A549 (cell line): Measurements from ENCODE around the gene OR8B8. TPM values are rescaled to one million over a fixed set of nuclear protein-coding genes. Genes with fewer than 3 reads are reported as not detected.

ENCODE experiments used
- ATAC-seq, 2 experiments: fragments of 200-7000 bp in 1 of 2; fragments of >200 bp in 1 of 2; cut with Nextera tagmentation in 1 of 2; cut with Tn5 transposase in 1 of 2; 3 replicates each; pipeline versions ENCODE4 v1.8.0 to v1.9.1; 2018 to 2020; ENCODE audit warnings: mild to moderate bottlenecking in 1 of 2, moderate library complexity in 1 of 2
- CTCF ChIA-PET: fragments of 300-600 bp; sonication (Branson Sonifier 250); formaldehyde crosslinking; extraction: SDS; loops from one replicate; lab custom pipeline; 2021; ENCODE audit warnings: antibody characterized with exemption, inconsistent platforms; lab: Yijun Ruan, JAX
- POLR2A ChIA-PET: fragments of 350-600 bp; formaldehyde crosslinking; extraction: SDS; loops from one replicate; lab custom pipeline; 2021; ENCODE audit warnings: antibody characterized with exemption, inconsistent platforms; lab: Yijun Ruan, JAX
- DNase-seq, 2 experiments: peaks; one replicate each; pipeline versions ENCODE4 v3.0.0 to v3.0.0-alpha.2; 2011 to 2016; ENCODE audit warnings: low read depth in 1 of 2, low spot score in 1 of 2
- FAIRE-seq: peaks from 2 replicates; lab custom pipeline; 2011; peaks lifted over from hg19 to GRCh38; lab: Jason Lieb, UNC
- H3K27ac ChIP-seq, 2 experiments: fragments of >200 bp; sonication (Bioruptor Twin); formaldehyde crosslinking; 3 replicates each; pipeline ENCODE4 v1.5.1; 2016 to 2017
- H3K4me1 ChIP-seq: fragments of >200 bp; sonication (Bioruptor Twin); formaldehyde crosslinking; 3 replicates; pipeline ENCODE4 v1.6.1; 2016
- H3K4me2 ChIP-seq: fragments of >200 bp; sonication (Bioruptor Twin); formaldehyde crosslinking; 3 replicates; pipeline ENCODE4 v1.6.1; 2016
- H3K4me3 ChIP-seq: fragments of >200 bp; sonication (Bioruptor Twin); formaldehyde crosslinking; 3 replicates; pipeline ENCODE4 v1.5.1; 2016
- H3K9me3 ChIP-seq: fragments of >200 bp; sonication (Bioruptor Twin); formaldehyde crosslinking; 3 replicates; pipeline ENCODE4 v1.6.1; 2016
- ATOH8 ChIP-seq: fragments of 250-450 bp; sonication (Bioruptor Pico); IDR thresholded peaks from 2 replicates; pipeline ENCODE4 v1.5.0; 2020; ENCODE audit warnings: low read depth, mild to moderate bottlenecking, moderate library complexity
- BHLHE40 ChIP-seq: IDR thresholded peaks from 2 replicates; pipeline ENCODE4 v1.6.1; 2012; ENCODE audit warnings: low read depth, low read length, inconsistent platforms
- ESRRA ChIP-seq: fragments of 150-350 bp; IDR thresholded peaks from 2 replicates; pipeline ENCODE4 v1.6.1; 2014; ENCODE audit warnings: mild to moderate bottlenecking, low read length, borderline replicate concordance
- FOSB ChIP-seq: fragments of 250-450 bp; sonication (Bioruptor Pico); IDR thresholded peaks from 2 replicates; pipeline ENCODE4 v1.5.0; 2020; ENCODE audit warnings: mild to moderate bottlenecking, moderate library complexity
- HDAC2 ChIP-seq: fragments of 200-600 bp; sonication (generic); IDR thresholded peaks from 2 replicates; pipeline ENCODE4 v1.6.1; 2016
- MAFK ChIP-seq: fragments of 450-650 bp; IDR thresholded peaks from 2 replicates; pipeline ENCODE4 v1.6.1; 2014; ENCODE audit not compliant: partially characterized antibody
- NFE2L2 ChIP-seq: fragments of 150-350 bp; conservative IDR thresholded peaks from 2 replicates; pipeline ENCODE4 v1.6.1; 2014; ENCODE audit warnings: low read length
- PBX3 ChIP-seq: IDR thresholded peaks from 2 replicates; pipeline ENCODE4 v1.6.1; 2012
- REST ChIP-seq: fragments of 200-600 bp; sonication (generic); IDR thresholded peaks from 2 replicates; pipeline ENCODE4 v1.6.1; 2016; ENCODE audit warnings: antibody characterized with exemption, mild to moderate bottlenecking, moderate library complexity
- ZC3H11A ChIP-seq: fragments of 450-650 bp; IDR thresholded peaks from 2 replicates; pipeline ENCODE4 v1.6.1; 2014; ENCODE audit warnings: antibody characterized with exemption, mild to moderate bottlenecking
- WGBS: methylation state at CpG from one replicate; pipeline ENCODE4 v1.1.6; 2017; ENCODE audit errors: missing lambda C conversion rate; 5-methylcytosine and 5-hydroxymethylcytosine counted together
- polyA plus RNA-seq, 4 experiments: library from polyadenylated mRNA; depleted of rRNA in 3 of 4; stranded (reverse); fragments of >200 nt; fragmentation: RNase III in 1 of 4; extraction: RNeasy Plus Mini Kit Qiagen cat#74134 plus additional on column Dnase treatment in 1 of 4; gene quantifications; 2 replicates in 3 of 4; 3 replicates in 1 of 4; pipeline ENCODE4 v1.2.3, GENCODE V29; 2011 to 2017
- TF ChIP-seq, protein P1 (sequence below): IDR thresholded peaks from 2 replicates; pipeline ENCODE4 v1.6.1; 2012; ENCODE audit warnings: low read depth, borderline replicate concordance
- TF ChIP-seq, protein P2 (sequence below): fragments of >200 bp; sonication (Bioruptor Twin); formaldehyde crosslinking; IDR thresholded peaks from 3 replicates; pipeline ENCODE4 v1.5.1; 2016
- TF ChIP-seq, protein P3 (sequence below): IDR thresholded peaks from 2 replicates; pipeline ENCODE4 v1.6.1; 2012

The OR8B8 gene
- polyA plus RNA-seq, 2 of the 4 experiments (the other 2 are of a cell fraction), result not detected

- no peak within 1 kb of the TSS for H3K27ac ChIP-seq
- TF ChIP-seq MAFK (peak; percentile 79), NFE2L2 (peak; percentile 68), BHLHE40 (no peak)
- H3K4me1 ChIP-seq, result no peaks in the 10 kb centered on the region
- no peak within 1 kb of the TSS for H3K4me2 ChIP-seq
- DNase-seq (no peak), ATAC-seq (no peak), FAIRE-seq (no peak)
- ChIA-PET POLR2A (no interaction called here), CTCF (interaction anchor here (1.2 to 3.0 kb wide), 2 partner anchors 9 to 161 kb away, joined by 3 to 14 read pairs; no protein-coding TSS in a partner anchor)
- H3K9me3 ChIP-seq, result no peaks in the 10 kb centered on the region
- WGBS, result 50% methylated on average over 2 of the region's 2 CpGs
- H3K4me3 ChIP-seq, result no peak within 1 kb of the TSS
Measured at GRCh38 chr11:124424384-124424921, 21.0 kb downstream of the OR8B8 start, which contains the start of gene OR8B4. Gene OR8B4 (minus strand): TSS chr11:124424871. CDS start chr11:124424871, 0 bp downstream.

- Histone ChIP-seq H3K27ac (no peak overlapping the region), H3K4me1 (no peaks in the 10 kb centered on the region), H3K9me3 (no peaks in the 10 kb centered on the region), H3K4me2 (no peak overlapping the region), H3K4me3 (no peak overlapping the region)
- ATAC-seq (no peak), FAIRE-seq (no peak), DNase-seq (no peak)
- WGBS, result 41% methylated on average over 4 of the region's 4 CpGs
- ChIA-PET CTCF (interaction anchor here (1.5 kb wide), 1 partner anchor 19 kb away, joined by 3 read pairs; no protein-coding TSS in a partner anchor), POLR2A (no interaction called here)
- TF ChIP-seq PBX3 (no peak), ATOH8 (CRISPR knock-in tag) (no peak), ZC3H11A (no peak), FOSB (CRISPR knock-in tag) (no peak), REST (no peak), HDAC2 (no peak), ESRRA (no peak)
- TF ChIP-seq, protein P1, sequence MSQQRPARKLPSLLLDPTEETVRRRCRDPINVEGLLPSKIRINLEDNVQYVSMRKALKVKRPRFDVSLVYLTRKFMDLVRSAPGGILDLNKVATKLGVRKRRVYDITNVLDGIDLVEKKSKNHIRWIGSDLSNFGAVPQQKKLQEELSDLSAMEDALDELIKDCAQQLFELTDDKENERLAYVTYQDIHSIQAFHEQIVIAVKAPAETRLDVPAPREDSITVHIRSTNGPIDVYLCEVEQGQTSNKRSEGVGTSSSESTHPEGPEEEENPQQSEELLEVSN, result no peak
- TF ChIP-seq, protein P2, sequence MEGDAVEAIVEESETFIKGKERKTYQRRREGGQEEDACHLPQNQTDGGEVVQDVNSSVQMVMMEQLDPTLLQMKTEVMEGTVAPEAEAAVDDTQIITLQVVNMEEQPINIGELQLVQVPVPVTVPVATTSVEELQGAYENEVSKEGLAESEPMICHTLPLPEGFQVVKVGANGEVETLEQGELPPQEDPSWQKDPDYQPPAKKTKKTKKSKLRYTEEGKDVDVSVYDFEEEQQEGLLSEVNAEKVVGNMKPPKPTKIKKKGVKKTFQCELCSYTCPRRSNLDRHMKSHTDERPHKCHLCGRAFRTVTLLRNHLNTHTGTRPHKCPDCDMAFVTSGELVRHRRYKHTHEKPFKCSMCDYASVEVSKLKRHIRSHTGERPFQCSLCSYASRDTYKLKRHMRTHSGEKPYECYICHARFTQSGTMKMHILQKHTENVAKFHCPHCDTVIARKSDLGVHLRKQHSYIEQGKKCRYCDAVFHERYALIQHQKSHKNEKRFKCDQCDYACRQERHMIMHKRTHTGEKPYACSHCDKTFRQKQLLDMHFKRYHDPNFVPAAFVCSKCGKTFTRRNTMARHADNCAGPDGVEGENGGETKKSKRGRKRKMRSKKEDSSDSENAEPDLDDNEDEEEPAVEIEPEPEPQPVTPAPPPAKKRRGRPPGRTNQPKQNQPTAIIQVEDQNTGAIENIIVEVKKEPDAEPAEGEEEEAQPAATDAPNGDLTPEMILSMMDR, result no peak
- TF ChIP-seq, protein P3, sequence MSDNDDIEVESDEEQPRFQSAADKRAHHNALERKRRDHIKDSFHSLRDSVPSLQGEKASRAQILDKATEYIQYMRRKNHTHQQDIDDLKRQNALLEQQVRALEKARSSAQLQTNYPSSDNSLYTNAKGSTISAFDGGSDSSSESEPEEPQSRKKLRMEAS, result no peak
Measured at GRCh38 chr11:124421043-124421442, 24.5 kb downstream of the OR8B8 start.
